Osteocyte (in vitro differentiated cells): Measurements from ENCODE around the gene NEBL. TPM values are rescaled to one million over a fixed set of nuclear protein-coding genes. Genes with fewer than 3 reads are reported as not detected.

ENCODE experiments used
- DNase-seq: peaks from one replicate; pipeline ENCODE4 v3.0.0; 2021; ENCODE audit warnings: mixed read lengths; ENCODE audit not compliant: unreplicated experiment; ENCODE audit errors: extremely low spot score
- H3K27ac Mint-ChIP-seq: one replicate; pipeline ENCODE4 v1.8.0; 2021; ENCODE audit warnings: mild to moderate bottlenecking, mixed read lengths; ENCODE audit not compliant: unreplicated experiment
- H3K27me3 Mint-ChIP-seq: one replicate; pipeline ENCODE4 v1.8.0; 2021; ENCODE audit warnings: mixed read lengths; ENCODE audit not compliant: unreplicated experiment
- H3K36me3 Mint-ChIP-seq: one replicate; pipeline ENCODE4 v1.8.0; 2021; ENCODE audit warnings: mixed read lengths; ENCODE audit not compliant: unreplicated experiment
- H3K4me1 Mint-ChIP-seq: one replicate; pipeline ENCODE4 v1.8.0; 2021; ENCODE audit warnings: mixed read lengths; ENCODE audit not compliant: unreplicated experiment
- H3K4me3 Mint-ChIP-seq: one replicate; pipeline ENCODE4 v1.8.0; 2021; ENCODE audit warnings: mild to moderate bottlenecking, moderate library complexity, mixed read lengths; ENCODE audit not compliant: unreplicated experiment
- H3K9me3 Mint-ChIP-seq: one replicate; pipeline ENCODE4 v1.8.0; 2021; ENCODE audit warnings: mixed read lengths; ENCODE audit not compliant: unreplicated experiment
- total RNA-seq: library from RNA; stranded (reverse); gene quantifications from 2 replicates; pipeline ENCODE4 v1.2.1, GENCODE V29; 2021
- TF ChIP-seq, protein P1 (sequence below): fragments of 200-600 bp; sonication (generic); IDR thresholded peaks from 2 replicates; pipeline ENCODE4 v1.5.0; 2021; ENCODE audit warnings: antibody characterized with exemption, mild to moderate bottlenecking, moderate library complexity

Gene NEBL
- total RNA-seq, 1 donor from 2014 or later: 0.30 TPM

DNA sequence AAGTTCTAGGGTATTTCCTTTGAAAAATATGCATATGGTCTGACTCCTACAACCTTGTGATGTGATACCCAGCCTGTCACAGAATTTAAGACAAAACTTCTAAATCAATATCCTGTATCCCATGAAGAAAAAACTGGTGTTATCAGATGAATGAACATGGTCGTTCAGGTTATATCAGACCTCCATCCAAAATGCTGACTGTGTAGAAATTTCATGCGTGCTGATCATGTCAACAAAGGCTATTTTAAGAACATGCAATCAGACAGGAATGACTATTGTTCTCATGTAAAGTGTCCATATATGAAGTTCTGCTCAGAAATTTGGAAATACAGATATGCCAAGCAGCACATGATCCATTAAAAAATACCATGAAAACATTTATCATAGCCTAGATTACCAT is 62.3 kb downstream of the NEBL start:
- no peak for DNase-seq
- Mint-ChIP-seq H3K36me3 (no peaks in the 10 kb centered on the region), H3K4me3 (no peak overlapping the region), H3K4me1 (no peaks in the 10 kb centered on the region), H3K9me3 (peaks cover 6% of the 10 kb centered on the region), H3K27me3 (no peaks in the 10 kb centered on the region), H3K27ac (no peak overlapping the region)
- TF ChIP-seq, protein P1, sequence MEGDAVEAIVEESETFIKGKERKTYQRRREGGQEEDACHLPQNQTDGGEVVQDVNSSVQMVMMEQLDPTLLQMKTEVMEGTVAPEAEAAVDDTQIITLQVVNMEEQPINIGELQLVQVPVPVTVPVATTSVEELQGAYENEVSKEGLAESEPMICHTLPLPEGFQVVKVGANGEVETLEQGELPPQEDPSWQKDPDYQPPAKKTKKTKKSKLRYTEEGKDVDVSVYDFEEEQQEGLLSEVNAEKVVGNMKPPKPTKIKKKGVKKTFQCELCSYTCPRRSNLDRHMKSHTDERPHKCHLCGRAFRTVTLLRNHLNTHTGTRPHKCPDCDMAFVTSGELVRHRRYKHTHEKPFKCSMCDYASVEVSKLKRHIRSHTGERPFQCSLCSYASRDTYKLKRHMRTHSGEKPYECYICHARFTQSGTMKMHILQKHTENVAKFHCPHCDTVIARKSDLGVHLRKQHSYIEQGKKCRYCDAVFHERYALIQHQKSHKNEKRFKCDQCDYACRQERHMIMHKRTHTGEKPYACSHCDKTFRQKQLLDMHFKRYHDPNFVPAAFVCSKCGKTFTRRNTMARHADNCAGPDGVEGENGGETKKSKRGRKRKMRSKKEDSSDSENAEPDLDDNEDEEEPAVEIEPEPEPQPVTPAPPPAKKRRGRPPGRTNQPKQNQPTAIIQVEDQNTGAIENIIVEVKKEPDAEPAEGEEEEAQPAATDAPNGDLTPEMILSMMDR: no peak

DNA sequence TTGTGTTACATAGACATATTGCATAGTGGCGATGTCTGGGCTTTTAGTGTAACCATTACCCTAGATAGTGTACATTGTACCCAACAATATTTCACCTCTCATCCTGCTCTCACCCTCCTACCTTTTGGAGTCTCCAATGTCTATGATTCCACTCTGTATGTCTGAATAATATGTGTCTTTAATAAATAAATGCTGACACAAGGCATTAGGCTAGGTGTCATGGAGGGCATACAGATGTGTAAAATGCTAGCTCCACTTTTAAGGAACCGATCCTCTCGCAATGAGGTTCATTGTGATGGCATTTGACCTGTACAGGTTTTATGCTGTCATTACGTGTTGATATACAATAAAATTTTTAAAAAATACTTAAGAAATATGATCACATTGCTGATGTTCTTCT is 74.3 kb downstream of the NEBL start:
- Mint-ChIP-seq H3K36me3 (no peaks in the 10 kb centered on the region), H3K4me1 (no peaks in the 10 kb centered on the region), H3K27me3 (peaks cover 10% of the 10 kb centered on the region), H3K27ac (no peak overlapping the region), H3K4me3 (no peak overlapping the region), H3K9me3 (no peaks in the 10 kb centered on the region)
- DNase-seq: no peak
- TF ChIP-seq, protein P1: no peak

DNA sequence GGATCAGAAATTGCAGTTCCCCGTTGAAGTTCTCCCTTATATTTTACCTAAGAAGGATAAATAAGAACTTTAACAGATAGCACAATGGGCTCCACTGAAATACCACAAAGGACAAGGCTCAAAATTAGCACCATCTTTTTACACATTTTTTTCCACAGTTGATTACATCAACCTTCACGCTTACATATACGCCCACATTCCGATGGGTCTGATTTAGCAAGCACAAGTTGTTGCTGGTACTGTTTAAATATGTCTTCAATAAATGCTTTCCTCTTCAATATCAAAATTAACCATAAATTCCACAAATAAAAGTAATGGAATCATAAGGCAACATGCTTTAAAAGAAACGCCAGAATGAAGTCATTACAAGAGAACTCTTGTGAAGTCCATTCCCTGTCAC is 79.5 kb downstream of the NEBL start:
- TF ChIP-seq, protein P1: no peak
- H3K36me3 Mint-ChIP-seq: no peaks in the 10 kb centered on the region
- H3K27ac Mint-ChIP-seq: no peak overlapping the region
- H3K9me3 Mint-ChIP-seq: no peaks in the 10 kb centered on the region
- DNase-seq: no peak
- no peak overlapping the region for H3K4me3 Mint-ChIP-seq
- H3K4me1 Mint-ChIP-seq: no peaks in the 10 kb centered on the region
- peaks cover 3% of the 10 kb centered on the region for H3K27me3 Mint-ChIP-seq

DNA sequence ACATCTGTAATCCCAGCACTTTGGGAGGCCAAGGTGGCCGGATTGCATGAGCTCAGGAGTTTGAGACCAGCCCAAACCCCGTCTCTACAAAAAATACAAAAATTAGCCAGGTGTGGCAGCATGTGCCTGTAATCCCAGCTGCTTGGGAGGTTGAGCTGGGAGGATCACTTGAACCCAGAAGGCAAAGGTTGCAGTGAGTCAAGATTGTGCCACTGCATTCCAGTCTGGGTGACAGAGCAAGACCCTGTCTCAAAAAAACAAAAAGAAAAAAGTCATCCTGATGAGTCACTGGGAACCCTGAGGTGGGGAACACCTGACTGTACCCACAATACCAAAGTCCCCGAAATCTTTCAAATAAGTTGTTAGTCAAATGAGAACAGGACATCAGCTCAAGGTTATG is 80.0 kb downstream of the NEBL start:
- DNase-seq: no peak
- no peak overlapping the region for H3K4me3 Mint-ChIP-seq
- H3K36me3 Mint-ChIP-seq: no peaks in the 10 kb centered on the region
- H3K27ac Mint-ChIP-seq: no peak overlapping the region
- H3K27me3 Mint-ChIP-seq: peaks cover 3% of the 10 kb centered on the region
- no peaks in the 10 kb centered on the region for H3K9me3 Mint-ChIP-seq
- TF ChIP-seq, protein P1: no peak
- no peaks in the 10 kb centered on the region for H3K4me1 Mint-ChIP-seq

DNA sequence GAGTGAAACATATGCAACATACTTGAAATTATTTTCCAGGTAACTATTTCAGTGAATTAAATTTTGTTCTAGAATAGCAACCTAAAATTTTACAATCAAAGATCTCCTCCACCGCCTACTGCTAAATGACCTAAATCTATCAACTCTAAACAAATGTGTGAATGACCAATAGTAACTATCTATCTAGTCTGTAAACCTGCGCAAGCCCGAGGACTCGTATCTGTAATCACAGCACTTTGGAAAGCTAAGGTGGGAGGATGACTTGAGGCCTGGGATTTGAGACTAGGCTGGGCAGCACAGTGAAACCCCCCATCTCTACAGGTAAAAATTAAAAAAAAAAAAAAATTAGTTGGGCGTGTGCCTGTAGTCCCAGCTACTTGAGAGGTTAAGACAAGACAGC is 83.0 kb downstream of the NEBL start:
- TF ChIP-seq, protein P1: no peak
- Mint-ChIP-seq H3K27me3 (peaks cover 4% of the 10 kb centered on the region), H3K27ac (no peak overlapping the region), H3K4me1 (no peaks in the 10 kb centered on the region), H3K9me3 (no peaks in the 10 kb centered on the region), H3K36me3 (no peaks in the 10 kb centered on the region), H3K4me3 (no peak overlapping the region)
- DNase-seq: no peak
